HG02943 (cell line): Measurements from ENCODE around the gene NOX5.

Experiments used
- ATAC-seq: cut with Tn5 transposase; IDR thresholded peaks from one replicate; pipeline ENCODE4 v1.9.1; 2021; ENCODE audit warnings: mild to moderate bottlenecking, low read depth, moderate library complexity; ENCODE audit not compliant: unreplicated experiment

The NOX5 gene

DNA sequence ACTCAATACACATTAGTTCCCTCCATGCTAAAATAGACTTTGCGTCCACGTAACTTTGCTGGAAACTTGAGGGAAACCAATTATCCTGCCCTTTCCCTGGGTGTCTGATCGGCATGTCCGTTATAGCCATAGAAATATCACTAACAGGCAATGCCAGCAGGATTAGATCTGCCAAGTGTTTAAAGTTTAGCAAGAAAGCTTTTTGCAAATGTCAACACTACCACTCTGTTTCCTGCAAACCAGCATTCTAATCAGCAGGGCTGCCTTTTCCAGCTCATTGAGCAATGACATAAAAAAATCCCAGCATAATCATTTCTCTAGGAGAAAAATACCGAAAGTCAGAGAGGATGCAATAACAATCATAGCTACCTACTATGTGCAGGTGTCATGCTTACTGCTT is 60.9 kb downstream of the NOX5 start:
- no peak for ATAC-seq

GRCh38 chr15:69076756-69077155 is 62.3 kb downstream of the NOX5 start:
- ATAC-seq: no peak

- ATAC-seq: no peak
Observed at GRCh38 chr15:69078638-69079037, 64.1 kb downstream of the NOX5 start.

DNA sequence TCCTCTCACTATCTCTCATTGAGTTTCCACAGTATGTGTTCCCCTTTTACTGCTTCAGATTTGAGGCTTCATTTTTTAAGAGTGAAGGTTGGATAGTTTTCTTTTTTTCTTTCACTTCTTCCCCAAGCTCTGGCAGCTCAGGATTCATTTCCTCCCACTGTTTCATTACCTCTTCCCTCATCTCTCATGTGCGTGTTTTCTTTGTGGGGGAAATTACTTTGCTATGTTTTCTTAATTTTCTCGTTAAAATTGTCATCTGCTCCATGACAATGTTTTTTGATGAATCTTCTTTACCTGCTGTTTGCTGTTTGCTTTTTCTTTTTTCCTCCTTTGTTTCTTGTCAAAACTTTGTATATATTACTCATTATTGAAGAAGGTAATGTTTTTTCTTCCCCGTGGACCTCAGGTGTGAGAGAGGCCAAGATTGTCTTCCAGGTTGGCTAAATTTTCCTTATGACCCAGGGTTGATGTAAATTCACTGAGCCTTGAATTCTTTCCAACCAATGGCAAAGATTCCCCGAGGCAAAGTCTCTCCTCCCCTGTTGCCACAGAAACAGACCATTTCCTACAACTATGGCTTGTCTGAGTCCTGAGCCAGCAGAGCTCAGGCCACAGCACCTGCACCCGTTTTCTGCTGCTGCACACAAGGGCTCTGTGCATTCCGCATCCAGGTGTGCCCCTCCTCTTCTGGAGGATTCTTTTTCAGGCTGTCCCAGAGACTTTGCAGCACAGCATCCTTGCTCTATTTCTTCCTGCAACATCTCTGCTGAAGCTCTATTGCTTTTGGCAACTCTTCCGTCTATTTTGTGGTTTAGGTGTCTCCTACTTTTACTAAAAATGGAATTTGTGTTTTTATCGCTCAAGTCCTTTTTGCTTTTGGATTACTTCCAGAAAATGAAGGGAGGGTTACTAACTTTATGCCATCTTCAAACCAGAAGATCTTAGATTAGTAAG is 66.1 kb downstream of the NOX5 start:
- ATAC-seq: no peak

GRCh38 chr15:69081310-69082004 is 67.0 kb downstream of the NOX5 start:
- ATAC-seq: no peak

DNA sequence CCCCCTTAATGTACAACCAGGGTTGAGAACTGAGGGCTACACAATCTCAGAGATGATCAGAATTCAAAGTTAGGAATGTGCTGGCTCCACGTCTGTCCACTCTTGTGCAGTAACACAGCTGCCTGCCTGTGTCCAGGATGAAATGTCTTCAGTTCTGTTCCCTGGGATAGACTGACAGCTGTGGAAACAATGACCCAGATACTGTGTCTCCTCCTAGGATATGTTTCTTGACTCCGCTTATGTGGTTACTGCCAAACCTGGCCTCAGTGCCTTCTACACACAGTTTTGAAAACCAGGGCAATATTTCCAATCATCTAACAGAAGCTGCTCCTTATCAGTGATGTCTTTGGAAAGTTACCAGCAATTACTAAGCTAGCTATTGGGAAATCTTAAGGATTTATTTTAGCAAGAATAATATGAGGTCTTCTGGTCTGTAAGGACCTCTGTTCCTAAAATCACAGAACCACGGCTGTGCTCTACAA is 67.6 kb downstream of the NOX5 start:
- no peak for ATAC-seq

DNA sequence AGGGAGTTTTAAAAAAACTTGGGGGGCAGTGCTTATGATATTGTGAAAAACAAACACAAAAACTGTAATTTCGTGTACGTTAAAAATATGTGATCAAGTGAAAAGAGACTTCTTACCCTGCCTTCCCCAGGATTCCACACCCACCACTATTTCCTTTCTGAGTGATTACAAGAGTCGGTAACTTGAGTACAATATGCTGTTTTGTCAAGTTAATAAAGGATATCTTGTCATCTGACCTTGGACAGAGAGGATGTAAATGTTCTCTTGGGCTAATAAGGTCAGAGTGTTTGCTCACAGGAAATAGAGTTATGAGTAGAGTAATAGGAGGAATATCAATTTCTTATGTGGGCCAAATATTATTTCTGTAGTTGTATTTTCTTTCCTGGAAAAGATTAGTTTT is 68.1 kb downstream of the NOX5 start:
- ATAC-seq: no peak

DNA sequence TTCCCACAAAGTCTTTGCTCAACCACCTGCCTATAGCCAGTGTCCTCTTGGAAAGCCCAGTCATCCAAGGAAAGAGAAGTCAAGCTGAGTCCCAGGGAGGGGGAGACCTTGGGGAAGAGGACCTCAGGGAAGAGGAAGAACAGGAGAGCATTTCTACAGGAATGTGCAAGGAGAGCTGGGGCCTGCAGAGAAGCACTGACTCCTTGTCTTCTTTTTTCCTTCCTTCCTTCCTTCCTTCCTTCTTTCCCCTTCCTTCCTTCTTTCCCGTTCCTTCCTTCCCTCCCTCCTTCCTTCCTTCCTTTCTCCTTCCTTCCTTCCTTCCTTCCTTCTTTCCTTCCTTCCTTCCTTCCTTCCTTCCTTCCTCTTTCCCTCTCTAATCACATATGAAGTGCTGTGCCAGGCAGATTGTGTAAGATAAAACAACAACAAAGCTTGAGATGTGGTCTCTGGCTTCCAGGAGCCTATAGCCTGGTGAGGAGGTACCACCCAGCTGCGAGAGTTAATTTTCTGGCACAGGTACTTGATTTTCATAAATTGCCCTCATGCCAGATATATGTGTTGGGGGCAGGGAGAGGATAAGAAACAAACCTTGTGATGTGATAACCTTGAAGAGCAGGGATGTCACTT is 70.0 kb downstream of the NOX5 start:
- no peak for ATAC-seq

- ATAC-seq: no peak
Observed at GRCh38 chr15:69085325-69086081, 71.0 kb downstream of the NOX5 start.

- no peak for ATAC-seq
Observed at GRCh38 chr15:69086427-69087204, 72.1 kb downstream of the NOX5 start.

GRCh38 chr15:69087366-69087976 is 73.0 kb downstream of the NOX5 start:
- ATAC-seq: no peak

GRCh38 chr15:69088300-69088965 is 73.9 kb downstream of the NOX5 start:
- no peak for ATAC-seq

DNA sequence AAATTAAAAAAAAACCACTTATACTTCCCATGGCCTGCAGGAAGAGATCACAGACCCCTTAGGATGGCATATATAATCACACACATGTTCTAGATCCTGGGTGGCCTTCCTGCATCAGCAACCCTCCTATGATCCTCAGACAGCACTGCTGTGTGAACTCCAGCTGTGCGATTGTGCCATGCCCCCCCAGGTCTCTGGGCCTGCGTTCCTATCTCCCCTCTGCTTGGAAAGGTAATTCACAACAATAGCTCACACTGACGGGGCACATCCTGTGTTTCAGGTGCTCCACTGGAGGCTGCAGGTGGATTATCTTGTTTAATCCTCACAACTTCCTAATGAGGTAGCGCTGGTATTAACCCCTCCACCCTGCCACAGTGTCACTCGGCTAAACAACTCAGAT is 74.8 kb downstream of the NOX5 start:
- ATAC-seq: no peak

DNA sequence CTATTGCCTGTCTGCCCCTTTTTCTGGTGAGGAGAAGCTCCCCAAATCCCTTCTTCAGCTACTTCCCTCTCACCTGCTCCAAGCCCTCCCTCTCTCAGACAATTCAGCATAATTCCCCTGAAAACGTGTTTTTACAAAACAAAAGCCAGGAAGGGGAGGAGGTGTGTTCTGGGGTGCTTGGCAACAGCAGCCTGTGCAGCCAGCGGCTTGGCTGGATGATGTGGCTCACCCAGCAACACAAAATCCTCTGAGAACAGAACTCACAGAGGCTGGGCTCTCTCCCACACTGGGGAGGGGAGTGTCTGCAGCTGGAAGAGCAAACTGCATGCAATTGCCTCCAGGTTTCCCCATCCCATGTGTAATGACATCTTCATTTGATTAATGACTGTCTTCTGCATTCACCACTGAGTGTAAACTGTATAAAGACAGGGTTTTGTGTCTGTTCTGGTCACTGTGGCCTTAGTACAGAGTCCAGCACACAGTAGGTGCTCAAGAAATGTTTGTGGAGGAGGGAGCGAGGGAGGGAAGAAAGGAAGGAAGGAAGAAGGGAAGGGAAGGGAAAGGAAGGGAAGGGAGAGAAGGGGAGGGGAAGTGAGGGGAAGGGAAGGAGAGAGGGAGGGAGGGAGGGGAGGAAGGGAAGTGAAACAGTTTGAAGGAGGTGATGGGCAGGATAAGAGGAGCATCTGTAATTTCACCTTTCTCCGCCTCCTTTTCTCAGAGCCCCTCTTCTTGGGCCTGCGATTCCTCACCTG is 75.9 kb downstream of the NOX5 start:
- ATAC-seq: no peak

DNA sequence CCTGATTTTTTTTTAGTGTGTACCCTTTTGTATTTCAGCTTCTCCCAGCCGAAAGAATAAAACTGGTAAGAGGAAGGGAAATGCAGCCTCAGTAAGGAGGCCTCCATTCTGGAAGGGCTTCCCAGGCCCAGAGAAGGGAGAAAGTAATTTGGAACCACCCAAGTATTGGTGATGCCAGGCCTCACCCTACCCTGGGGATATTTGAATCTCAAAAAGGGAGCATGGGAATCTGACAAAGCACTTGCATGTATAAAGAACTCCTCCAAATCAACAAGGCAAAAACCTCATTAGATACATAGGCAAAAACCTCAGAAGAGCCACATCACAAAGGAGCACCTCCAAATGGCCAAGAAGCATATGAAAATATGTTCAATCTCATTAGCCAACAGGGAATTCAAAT is 77.2 kb downstream of the NOX5 start:
- no peak for ATAC-seq

GRCh38 chr15:69092159-69092558 is 77.7 kb downstream of the NOX5 start:
- no peak for ATAC-seq

DNA sequence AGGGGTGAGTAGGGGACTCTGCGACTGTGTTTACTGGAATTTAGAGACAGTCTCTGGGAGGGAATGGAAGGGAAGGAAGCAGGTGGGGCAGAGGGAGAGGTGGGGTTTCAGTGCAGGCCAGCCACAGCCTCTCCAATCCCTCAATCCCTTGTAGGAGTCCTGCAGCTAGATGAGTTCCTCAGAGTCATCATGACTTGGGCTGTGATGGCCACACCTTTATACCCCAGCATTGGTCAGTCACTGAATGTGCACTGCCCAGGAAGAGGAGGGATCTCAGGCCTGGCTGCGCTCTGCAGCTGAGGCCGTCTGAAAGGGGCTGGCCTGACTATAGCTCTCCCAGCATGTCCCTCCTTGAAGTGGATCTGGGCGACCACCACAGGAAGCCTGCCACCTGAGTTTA is 78.6 kb downstream of the NOX5 start:
- ATAC-seq: no peak

DNA sequence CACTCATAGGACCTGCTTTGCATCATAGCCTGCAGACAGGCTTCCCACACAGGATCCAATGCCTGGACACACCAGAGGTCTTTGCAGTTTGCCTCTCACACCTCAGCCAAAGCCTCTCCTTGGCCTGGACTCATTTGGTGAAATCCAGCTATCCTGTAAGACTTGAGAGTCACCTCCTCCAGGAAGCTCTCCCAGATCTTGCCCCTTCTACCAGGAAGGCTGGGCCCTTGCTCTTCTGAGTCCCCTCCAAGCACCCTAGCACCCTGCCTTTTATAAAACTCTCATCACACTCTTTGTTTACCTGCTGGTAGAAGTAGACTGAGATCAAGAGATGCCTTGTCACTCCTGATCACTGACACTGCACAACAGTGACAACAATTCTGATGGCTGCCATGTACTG is 79.1 kb downstream of the NOX5 start:
- no peak for ATAC-seq
